IMR-90 (cell line): ENCODE measurements around the gene NPAS3. TPM values are rescaled to one million over a fixed set of nuclear protein-coding genes. Genes with fewer than 3 reads are reported as not detected.

Experiments used
- ATAC-seq: fragments of 200-7000 bp; cut with Tn5 transposase; 2 replicates; pipeline ENCODE4 v1.9.1; 2020; ENCODE audit warnings: low read depth, mild to moderate bottlenecking, moderate library complexity
- BruUV-seq: library from RNA; stranded (reverse); fragments of 400-500 nt; replicated peaks from 2 replicates; lab custom pipeline; 2021; lab: Mats Ljungman, UMichigan
- CTCF ChIA-PET: fragments of 300-600 bp; formaldehyde crosslinking; extraction: SDS; loops from one replicate; lab custom pipeline; 2021; ENCODE audit warnings: antibody characterized with exemption; lab: Yijun Ruan, JAX
- POLR2A ChIA-PET: fragments of 300-600 bp; sonication (Branson Sonifier 250); formaldehyde crosslinking; loops from one replicate; lab custom pipeline; 2022; ENCODE audit warnings: antibody characterized with exemption; ENCODE audit not compliant: unreplicated experiment; lab: Charles Lee
- DNase-seq: peaks from one replicate; pipeline ENCODE4 v3.0.0; 2013
- H2AFZ ChIP-seq: replicated peaks from 2 replicates; pipeline ENCODE3; 2013; ENCODE audit warnings: low read length, mild to moderate bottlenecking; ENCODE audit not compliant: poor library complexity
- H2AK5ac ChIP-seq: 2 replicates; pipeline ENCODE4 v1.6.1; 2013; ENCODE audit warnings: low read depth, low read length, inconsistent platforms
- H2AK9ac ChIP-seq: replicated peaks from 2 replicates; pipeline ENCODE3; 2013; ENCODE audit warnings: mild to moderate bottlenecking, low read depth, low read length, moderate library complexity; ENCODE audit not compliant: poor library complexity
- H2BK120ac ChIP-seq: 2 replicates; pipeline ENCODE4 v1.6.1; 2013; ENCODE audit warnings: low read depth, low read length, inconsistent platforms
- H2BK15ac ChIP-seq: 3 replicates; pipeline ENCODE4 v1.6.1; 2013; ENCODE audit warnings: low read depth, low read length, inconsistent platforms
- H2BK20ac ChIP-seq: 2 replicates; pipeline ENCODE4 v1.6.1; 2013; ENCODE audit warnings: low read depth, mild to moderate bottlenecking, inconsistent platforms, low read length, moderate library complexity
- H2BK5ac ChIP-seq: 2 replicates; pipeline ENCODE4 v1.6.1; 2013; ENCODE audit warnings: mild to moderate bottlenecking, low read depth, low read length, inconsistent platforms; ENCODE audit not compliant: poor library complexity, severe bottlenecking
- H3K14ac ChIP-seq: replicated peaks from 2 replicates; pipeline ENCODE4 v1.6.1; 2013; ENCODE audit warnings: low read depth, low read length, inconsistent platforms
- H3K18ac ChIP-seq: 2 replicates; pipeline ENCODE4 v1.6.1; 2013; ENCODE audit warnings: low read depth, low read length, control low read depth
- H3K23ac ChIP-seq: 2 replicates; pipeline ENCODE4 v1.6.1; 2013; ENCODE audit warnings: low read depth, low read length, inconsistent platforms
- H3K27ac ChIP-seq: 2 replicates; pipeline ENCODE4 v1.5.1; 2013; ENCODE audit warnings: mild to moderate bottlenecking, control low read depth, low read length; ENCODE audit not compliant: insufficient read depth
- H3K27me3 ChIP-seq: 2 replicates; pipeline ENCODE4 v1.6.1; 2013; ENCODE audit warnings: low read length; ENCODE audit not compliant: control insufficient read depth, insufficient read depth
- H3K36me3 ChIP-seq: 2 replicates; pipeline ENCODE4 v1.6.1; 2013; ENCODE audit warnings: low read length, mixed read lengths; ENCODE audit not compliant: control insufficient read depth, insufficient read depth
- H3K4ac ChIP-seq: 2 replicates; pipeline ENCODE4 v1.6.1; 2013; ENCODE audit warnings: low read depth, low read length, inconsistent platforms
- H3K4me1 ChIP-seq: 2 replicates; pipeline ENCODE4 v1.6.1; 2013; ENCODE audit warnings: low read length, mixed read lengths; ENCODE audit not compliant: control insufficient read depth, insufficient read depth
- H3K4me2 ChIP-seq: 2 replicates; pipeline ENCODE4 v1.6.1; 2013; ENCODE audit warnings: low read depth, mild to moderate bottlenecking, control low read depth, low read length, moderate library complexity
- H3K4me3 ChIP-seq: 2 replicates; pipeline ENCODE4 v1.5.1; 2013; ENCODE audit warnings: low read depth, mild to moderate bottlenecking, control low read depth, low read length, moderate library complexity; ENCODE audit not compliant: insufficient read depth
- H3K56ac ChIP-seq: 2 replicates; pipeline ENCODE4 v1.6.1; 2013; ENCODE audit warnings: low read length, inconsistent platforms; ENCODE audit not compliant: insufficient read depth; ENCODE audit errors: extremely low read depth
- H3K79me1 ChIP-seq, 2 experiments: 2 replicates each; pipeline ENCODE4 v1.6.1; 2013; ENCODE audit warnings: low read length in 2 of 2, inconsistent platforms in 1 of 2, low read depth in 1 of 2
- H3K9ac ChIP-seq: 2 replicates; pipeline ENCODE4 v1.6.1; 2013; ENCODE audit warnings: low read depth, low read length, control low read depth
- H3K9me1 ChIP-seq: 2 replicates; pipeline ENCODE4 v1.6.1; 2013; ENCODE audit warnings: low read length, inconsistent platforms; ENCODE audit not compliant: insufficient read depth
- H3K9me3 ChIP-seq: 2 replicates; pipeline ENCODE4 v1.6.1; 2013; ENCODE audit warnings: low read length; ENCODE audit not compliant: control insufficient read depth, insufficient read depth
- H4K20me1 ChIP-seq: 2 replicates; pipeline ENCODE4 v1.6.1; 2013; ENCODE audit warnings: low read length, inconsistent platforms; ENCODE audit not compliant: insufficient read depth
- H4K5ac ChIP-seq: 2 replicates; pipeline ENCODE4 v1.6.1; 2013; ENCODE audit warnings: mild to moderate bottlenecking, low read depth, low read length, control low read depth
- H4K8ac ChIP-seq, 2 experiments: 2 replicates each; pipeline ENCODE4 v1.6.1; 2013; ENCODE audit warnings: low read depth in 2 of 2, low read length in 2 of 2, control low read depth in 1 of 2, inconsistent platforms in 1 of 2
- H4K91ac ChIP-seq: 2 replicates; pipeline ENCODE4 v1.6.1; 2013; ENCODE audit warnings: low read depth, low read length, inconsistent platforms; ENCODE audit not compliant: insufficient read depth
- BHLHE40 ChIP-seq: fragments of 150-350 bp; IDR thresholded peaks from 2 replicates; pipeline ENCODE4 v1.6.1; 2016; ENCODE audit warnings: mild to moderate bottlenecking, low read depth, low read length
- CEBPB ChIP-seq: IDR thresholded peaks from 2 replicates; pipeline ENCODE4 v1.6.1; 2012; ENCODE audit warnings: low read depth, low read length, improper control_type of control experiment
- CHD1 ChIP-seq: IDR thresholded peaks from 2 replicates; pipeline ENCODE4 v1.6.1; 2012; ENCODE audit warnings: low read depth, low read length, improper control_type of control experiment
- CTCF ChIP-seq: conservative IDR thresholded peaks from 2 replicates; pipeline ENCODE4 v1.5.1; 2012; ENCODE audit warnings: mild to moderate bottlenecking, low read depth, low read length, improper control_type of control experiment
- ELK1 ChIP-seq: fragments of 150-350 bp; IDR thresholded peaks from 2 replicates; pipeline ENCODE4 v1.6.1; 2016; ENCODE audit warnings: low read depth, mild to moderate bottlenecking, low read length, moderate library complexity, borderline replicate concordance
- FOS ChIP-seq: fragments of 150-350 bp; IDR thresholded peaks from 2 replicates; pipeline ENCODE4 v1.6.1; 2016; ENCODE audit warnings: low read depth, low read length
- MAFK ChIP-seq: IDR thresholded peaks from 2 replicates; pipeline ENCODE4 v1.6.1; 2012; ENCODE audit warnings: low read depth, low read length, improper control_type of control experiment
- MAZ ChIP-seq: IDR thresholded peaks from 2 replicates; pipeline ENCODE4 v1.6.1; 2012; ENCODE audit warnings: low read depth, mild to moderate bottlenecking, low read length, improper control_type of control experiment, moderate library complexity, borderline replicate concordance
- MXI1 ChIP-seq: IDR thresholded peaks from 2 replicates; pipeline ENCODE4 v1.6.1; 2012; ENCODE audit warnings: low read depth, mild to moderate bottlenecking, low read length, moderate library complexity, borderline replicate concordance
- NFE2L2 ChIP-seq: fragments of 150-350 bp; IDR thresholded peaks from 2 replicates; pipeline ENCODE4 v1.6.1; 2016; ENCODE audit warnings: low read depth, mild to moderate bottlenecking, low read length
- POLR2A ChIP-seq: IDR thresholded peaks from 2 replicates; pipeline ENCODE4 v1.6.1; 2012; ENCODE audit warnings: mild to moderate bottlenecking, low read depth, low read length
- RAD21 ChIP-seq: IDR thresholded peaks from 2 replicates; pipeline ENCODE4 v1.6.1; 2012; ENCODE audit warnings: low read length, improper control_type of control experiment
- RCOR1 ChIP-seq: IDR thresholded peaks from 2 replicates; pipeline ENCODE4 v1.6.1; 2012; ENCODE audit warnings: mild to moderate bottlenecking, low read length, improper control_type of control experiment; ENCODE audit not compliant: insufficient replicate concordance
- RFX5 ChIP-seq: IDR thresholded peaks from 2 replicates; pipeline ENCODE4 v1.8.0; 2012; ENCODE audit warnings: low read depth, mild to moderate bottlenecking, low read length, moderate library complexity
- SMC3 ChIP-seq: fragments of 150-350 bp; IDR thresholded peaks from 2 replicates; pipeline ENCODE4 v1.6.1; 2016; ENCODE audit warnings: low read depth, mild to moderate bottlenecking, antibody characterized with exemption, low read length, moderate library complexity
- WGBS, 2 experiments: methylation state at CpG; one replicate each; pipeline versions ENCODE4 v1.1.5 to v1.1.7; 2013; ENCODE audit warnings: missing lambda C conversion rate in 2 of 2; ENCODE audit not compliant: insufficient read length in 1 of 2; ENCODE audit errors: extremely low coverage in 2 of 2; 5-methylcytosine and 5-hydroxymethylcytosine counted together
- dilution Hi-C: fragments of 300-500 bp; cut with HindIII; formaldehyde crosslinking; loops from one replicate; pipeline ENCODE4 v1.14.3; 2018; ENCODE audit warnings: low sequenced_read_pairs; ENCODE audit not compliant: unreplicated experiment
- in situ Hi-C: fragments of 300-500 bp; cut with MboI; formaldehyde crosslinking; loops from 3 replicates; pipeline ENCODE4 v1.14.3; 2019; ENCODE audit warnings: low sequenced_read_pairs, inconsistent platforms, mixed read lengths
- intact Hi-C: fragments of 100-400 bp; cut with micrococcal nuclease; formaldehyde crosslinking; loops from 2 replicates; pipeline ENCODE4 v1.10.0; 2022
- polyA plus RNA-seq, 3 experiments: library from polyadenylated mRNA; depleted of rRNA; stranded (reverse); fragments of >200 nt; gene quantifications; 2 replicates each; pipeline ENCODE4 v1.2.3, GENCODE V29; 2012; ENCODE audit warnings: low replicate concordance in 1 of 3
- total RNA-seq: library from RNA; depleted of rRNA; stranded (reverse); fragments of >200 nt; gene quantifications from 2 replicates; pipeline ENCODE4 v1.2.3, GENCODE V29; 2012
- TF ChIP-seq, protein P1 (sequence below): fragments of 150-350 bp; IDR thresholded peaks from 2 replicates; pipeline ENCODE4 v1.6.1; 2017; ENCODE audit warnings: mild to moderate bottlenecking, antibody characterized with exemption, low read length, low read depth

NPAS3 gene
- total and polyA plus RNA-seq, 2 of the 4 experiments (the other 2 are of a cell fraction): not detected

DNA sequence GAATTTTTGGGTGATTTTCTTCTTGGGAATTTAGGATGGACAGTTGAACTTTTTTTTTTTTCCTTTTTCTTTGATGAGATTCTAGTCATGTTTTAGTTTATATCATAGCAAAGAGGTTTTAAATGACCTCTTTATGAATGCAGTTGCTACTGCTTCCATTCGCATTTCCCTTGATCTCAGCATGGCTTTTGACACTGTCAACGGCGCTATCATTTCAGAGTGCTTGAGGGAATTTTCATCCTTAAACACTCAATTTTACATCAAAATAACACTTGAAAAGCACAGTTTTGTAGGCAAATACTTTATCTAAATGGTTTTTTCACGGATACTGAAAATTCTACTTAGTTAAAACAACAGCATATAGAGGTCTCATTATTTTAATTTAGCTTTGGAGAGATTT lies 195.5 kb downstream of the NPAS3 start:
- in situ Hi-C loops: no loop called here
- POLR2A ChIA-PET: no interaction called here
- Histone ChIP-seq H3K4me2 (no peak overlapping the region), H2BK5ac (no peak overlapping the region), H3K18ac (no peak overlapping the region), H3K79me1 (no peaks in the 10 kb centered on the region), H3K4me1 (no peaks in the 10 kb centered on the region), H4K91ac (no peak overlapping the region), H2BK15ac (no peak overlapping the region), H2BK20ac (no peak overlapping the region), H2AFZ (no peak overlapping the region), H4K5ac (no peak overlapping the region), H4K8ac (no peak overlapping the region), H2AK9ac (no peak overlapping the region), H3K9me3 (no peaks in the 10 kb centered on the region), H2BK120ac (no peak overlapping the region), H4K20me1 (no peaks in the 10 kb centered on the region), H3K9me1 (no peaks in the 10 kb centered on the region), H3K36me3 (no peaks in the 10 kb centered on the region), H3K27ac (no peak overlapping the region), H3K9ac (no peak overlapping the region), H3K56ac (no peak overlapping the region), H3K27me3 (no peaks in the 10 kb centered on the region), H3K4ac (no peak overlapping the region), H3K14ac (no peak overlapping the region), H3K4me3 (no peak overlapping the region), H3K23ac (no peak overlapping the region), H2AK5ac (no peak overlapping the region)
- TF ChIP-seq CTCF (no peak), ELK1 (no peak), POLR2A (no peak), RAD21 (no peak), CHD1 (no peak), NFE2L2 (no peak), SMC3 (no peak), BHLHE40 (no peak), FOS (no peak), MAZ (no peak), RCOR1 (no peak), MXI1 (no peak), RFX5 (no peak), MAFK (no peak), CEBPB (no peak)
- TF ChIP-seq, protein P1, sequence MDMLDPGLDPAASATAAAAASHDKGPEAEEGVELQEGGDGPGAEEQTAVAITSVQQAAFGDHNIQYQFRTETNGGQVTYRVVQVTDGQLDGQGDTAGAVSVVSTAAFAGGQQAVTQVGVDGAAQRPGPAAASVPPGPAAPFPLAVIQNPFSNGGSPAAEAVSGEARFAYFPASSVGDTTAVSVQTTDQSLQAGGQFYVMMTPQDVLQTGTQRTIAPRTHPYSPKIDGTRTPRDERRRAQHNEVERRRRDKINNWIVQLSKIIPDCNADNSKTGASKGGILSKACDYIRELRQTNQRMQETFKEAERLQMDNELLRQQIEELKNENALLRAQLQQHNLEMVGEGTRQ: no peak
- WGBS, 2 experiments: no CpG with 5 or more reads among the region's 4 CpGs
- CTCF ChIA-PET: no interaction called here
- dilution Hi-C loops: no loop called here
- DNase-seq (no peak), ATAC-seq (no peak)
- intact Hi-C loops: no loop called here
- BruUV-seq: no TSS peak
